ENCODE results near the gene TOM1L2. TPM values are rescaled to one million over a fixed set of nuclear protein-coding genes. Genes with fewer than 3 reads are reported as not detected.
A peak's percentile ranks its signal among the peaks of the same experiment; 100 is the strongest.

The TOM1L2 gene
- total and polyA plus RNA-seq, 2 of the 4 experiments (the other 2 are of a cell fraction): 34.4 to 51.7 TPM

- DNase-seq (no peak), ATAC-seq (ENCODE audit: low read depth) (no peak)
- Histone ChIP-seq H3K9me1 (ENCODE audit: insufficient read depth, low read length) (peaks cover 2% of the 10 kb centered on the region; the same call in 1 of the 2 replicates), H3K27ac (ENCODE audit: insufficient read depth, low read length) (no peak overlapping the region), H3K36me3 (ENCODE audit: control insufficient read depth, insufficient read depth, low read length) (no peaks in the 10 kb centered on the region), H3K9ac (ENCODE audit: low read depth, low read length) (no peak overlapping the region), H2BK5ac (ENCODE audit: low read depth, low read length, poor library complexity, severe bottlenecking) (no peak overlapping the region), H4K91ac (ENCODE audit: insufficient read depth, low read depth, low read length) (no peak overlapping the region), H2AK9ac (replicated peaks; ENCODE audit: low read depth, low read length, poor library complexity) (no peak overlapping the region), H3K9me3 (ENCODE audit: control insufficient read depth, insufficient read depth, low read length) (no peaks in the 10 kb centered on the region), H3K4me1 (ENCODE audit: control insufficient read depth, insufficient read depth, low read length) (0 out of 2 replicates have a peak, but pooled peaks cover 2% of the 10 kb centered on the region), H3K23ac (ENCODE audit: low read depth, low read length) (no peak overlapping the region), H3K79me1 (ENCODE audit: low read depth in 1 of 2, low read length in 2 of 2) (no peaks in the 10 kb centered on the region), H3K4me2 (ENCODE audit: low read depth, low read length) (no peak overlapping the region), H2AK5ac (ENCODE audit: low read depth, low read length) (peak overlapping the region; percentile 38; the same call in 1 of the 2 replicates), H2AFZ (replicated peaks; ENCODE audit: low read length, poor library complexity) (no peak overlapping the region), H4K5ac (ENCODE audit: low read depth, low read length) (no peak overlapping the region), H3K4me3 (ENCODE audit: insufficient read depth, low read depth, low read length) (no peak overlapping the region), H2BK120ac (ENCODE audit: low read depth, low read length) (no peak overlapping the region), H4K20me1 (ENCODE audit: insufficient read depth, low read length) (no peaks in the 10 kb centered on the region), H2BK20ac (ENCODE audit: low read depth, low read length) (no peak overlapping the region), H3K27me3 (ENCODE audit: control insufficient read depth, insufficient read depth, low read length) (no peaks in the 10 kb centered on the region), H2BK15ac (ENCODE audit: low read depth, low read length) (no peak overlapping the region), H4K8ac (ENCODE audit: low read depth in 2 of 2, low read length in 2 of 2) (no peak overlapping the region), H3K4ac (ENCODE audit: low read depth, low read length) (no peak overlapping the region), H3K56ac (ENCODE audit: extremely low read depth, insufficient read depth, low read length) (no peak overlapping the region), H3K14ac (replicated peaks; ENCODE audit: low read depth, low read length) (no peak overlapping the region), H3K18ac (ENCODE audit: low read depth, low read length) (no peak overlapping the region)
- in situ Hi-C loops (cut with MboI; ENCODE audit: low sequenced_read_pairs) (no loop called here), dilution Hi-C loops (cut with HindIII; ENCODE audit: low sequenced_read_pairs, unreplicated experiment) (no loop called here), intact Hi-C loops (cut with micrococcal nuclease) (no loop called here)
- BruUV-seq (replicated peaks): no TSS peak
- no peak for TF ChIP-seq MXI1 (IDR thresholded peaks at IDR 0.05; ENCODE audit: borderline replicate concordance, low read depth, low read length)
- TF ChIP-seq NFE2L2 (IDR thresholded peaks at IDR 0.05; ENCODE audit: low read depth, low read length): no peak
- TF ChIP-seq BHLHE40 (IDR thresholded peaks at IDR 0.05; ENCODE audit: low read depth, low read length): no peak
- no peak for TF ChIP-seq USF2 (IDR thresholded peaks at IDR 0.05; ENCODE audit: low read depth, low read length)
- no peak for TF ChIP-seq ELK1 (IDR thresholded peaks at IDR 0.05; ENCODE audit: borderline replicate concordance, low read depth, low read length)
- TF ChIP-seq CEBPB (IDR thresholded peaks at IDR 0.05; ENCODE audit: low read depth, low read length): no peak
- TF ChIP-seq POLR2A (IDR thresholded peaks at IDR 0.05; ENCODE audit: low read depth, low read length): no peak
- TF ChIP-seq SMC3 (IDR thresholded peaks at IDR 0.05; ENCODE audit: low read depth, low read length): no peak
- no peak for TF ChIP-seq RCOR1 (IDR thresholded peaks at IDR 0.05; ENCODE audit: insufficient replicate concordance, low read length)
- TF ChIP-seq MAFK (IDR thresholded peaks at IDR 0.05; ENCODE audit: low read depth, low read length): no peak
- no peak for TF ChIP-seq FOS (IDR thresholded peaks at IDR 0.05; ENCODE audit: low read depth, low read length)
- TF ChIP-seq CTCF (conservative IDR thresholded peaks at IDR 0.05; ENCODE audit: low read depth, low read length): no peak
- no peak for TF ChIP-seq RAD21 (IDR thresholded peaks at IDR 0.05; ENCODE audit: low read length)
- TF ChIP-seq RFX5 (IDR thresholded peaks at IDR 0.05; ENCODE audit: low read depth, low read length): no peak
- no peak for TF ChIP-seq MAZ (IDR thresholded peaks at IDR 0.05; ENCODE audit: borderline replicate concordance, low read depth, low read length)
- no peak for TF ChIP-seq CHD1 (IDR thresholded peaks at IDR 0.05; ENCODE audit: low read depth, low read length)
- POLR2A ChIA-PET (ENCODE audit: unreplicated experiment): no interaction called here
- WGBS, 2 experiments (ENCODE audit: extremely low coverage in 2 of 2, insufficient read length in 1 of 2): no CpG with 5 or more reads among the region's 7 CpGs
- CTCF ChIA-PET: no interaction called here
Measured at GRCh38 chr17:17988427-17988945, 16.3 kb upstream of the TOM1L2 start.

Data from IMR-90 (cell line).